Spleen (tissue), 7 donors: ENCODE data around the gene HAVCR1.

Experiments
- CTCF ChIP-seq, 11 experiments: fragments of 200-600 bp in 7 of 11; fragments of 450-650 bp in 4 of 11; sonication (generic) in 4 of 11; IDR thresholded peaks in 8 of 11; conservative IDR thresholded peaks in 3 of 11; 1 replicate in 7 of 11; 2 replicates in 4 of 11; pipeline versions ENCODE4 v1.4.0 to v1.8.0; 2016 to 2021; ENCODE audit warnings: antibody characterized with exemption in 11 of 11, inconsistent platforms in 4 of 11, mild to moderate bottlenecking in 1 of 11
- POLR2A ChIP-seq, 3 donors: fragments of 450-650 bp; IDR thresholded peaks; one replicate each; pipeline ENCODE4 v1.5.1; 2017; ENCODE audit warnings: antibody characterized with exemption in 3 of 3, mild to moderate bottlenecking in 1 of 3
- POLR2AphosphoS5 ChIP-seq, 3 donors: sonication (generic); formaldehyde crosslinking; IDR thresholded peaks; one replicate each; pipeline ENCODE4 v1.5.1; 2017; ENCODE audit warnings: antibody characterized with exemption in 3 of 3
- donor health status: DM: no; HTN: no; CAD: no; lungs with moderate emphysema.
- donor health status: DM: no; HTN: no; CAD: no.
- donor health status: DM: no; HTN: no; CAD: no.

- TF ChIP-seq CTCF (IDR thresholded peaks at IDR 0.05 in 8 of 11, conservative IDR thresholded peaks at IDR 0.05 in 3 of 11) (no peak), POLR2A (IDR thresholded peaks at IDR 0.05) (no peak), POLR2AphosphoS5 (IDR thresholded peaks at IDR 0.05) (no peak)
Observed at GRCh38 chr5:157088342-157088990, 29.6 kb upstream of the HAVCR1 start.
